HL-60/S4 (cell line): ENCODE measurements around the gene PXK.
"Not testable (repeated sequence)": the region's sequence is repeated elsewhere in the genome, so short reads cannot be mapped to it uniquely, and the experiment has no call there.

Source experiments
- in situ Hi-C: fragments of 300-500 bp; cut with MboI; formaldehyde crosslinking; loops from 2 replicates; pipeline ENCODE4 v1.14.3; 2022; ENCODE audit warnings: low sequenced_read_pairs

The PXK gene

DNA sequence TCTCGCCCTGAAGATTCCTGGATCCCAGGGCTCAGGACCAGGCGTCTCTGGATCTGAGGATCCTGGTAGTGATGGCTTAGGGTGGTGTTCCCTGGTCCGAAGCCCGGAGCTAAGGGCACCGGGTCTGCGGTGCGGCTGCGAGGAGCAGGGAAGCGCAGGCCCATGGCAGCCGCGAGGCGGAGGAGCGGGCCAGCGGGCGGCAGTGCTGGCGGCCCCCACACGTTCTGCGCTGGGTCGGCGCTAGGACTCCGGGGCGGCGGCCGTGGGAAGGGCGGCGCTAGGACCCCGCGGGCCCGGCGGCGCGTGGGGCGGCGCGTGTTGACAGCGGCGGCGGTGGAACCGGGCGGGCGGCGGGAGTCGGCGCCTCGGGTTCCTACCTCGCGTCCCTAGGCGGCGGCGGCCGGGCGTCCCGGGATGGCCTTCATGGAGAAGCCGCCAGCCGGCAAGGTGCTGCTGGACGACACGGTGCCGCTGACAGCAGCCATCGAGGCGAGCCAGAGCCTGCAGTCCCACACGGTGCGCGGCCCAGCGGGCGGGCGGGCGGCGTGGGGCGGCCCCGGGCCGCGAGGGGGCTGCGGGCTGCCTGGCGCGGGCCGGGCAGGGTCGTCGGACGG lies at the start of gene PXK:
PXK (plus strand) TSS at position 318 of the 614 bp plus-strand sequence; CDS start at position 415, 97 bp downstream.
- in situ Hi-C loops: no loop called here

- in situ Hi-C loops: no loop called here
These were observed 47.4 kb upstream of the PXK start for GRCh38 chr3:58285334-58285733.

- in situ Hi-C loops: no loop called here
These were observed 45.3 kb upstream of the PXK start for GRCh38 chr3:58287354-58287753.

GRCh38 chr3:58288011-58288728 lies 44.5 kb upstream of the PXK start:
- in situ Hi-C loops: no loop called here

DNA sequence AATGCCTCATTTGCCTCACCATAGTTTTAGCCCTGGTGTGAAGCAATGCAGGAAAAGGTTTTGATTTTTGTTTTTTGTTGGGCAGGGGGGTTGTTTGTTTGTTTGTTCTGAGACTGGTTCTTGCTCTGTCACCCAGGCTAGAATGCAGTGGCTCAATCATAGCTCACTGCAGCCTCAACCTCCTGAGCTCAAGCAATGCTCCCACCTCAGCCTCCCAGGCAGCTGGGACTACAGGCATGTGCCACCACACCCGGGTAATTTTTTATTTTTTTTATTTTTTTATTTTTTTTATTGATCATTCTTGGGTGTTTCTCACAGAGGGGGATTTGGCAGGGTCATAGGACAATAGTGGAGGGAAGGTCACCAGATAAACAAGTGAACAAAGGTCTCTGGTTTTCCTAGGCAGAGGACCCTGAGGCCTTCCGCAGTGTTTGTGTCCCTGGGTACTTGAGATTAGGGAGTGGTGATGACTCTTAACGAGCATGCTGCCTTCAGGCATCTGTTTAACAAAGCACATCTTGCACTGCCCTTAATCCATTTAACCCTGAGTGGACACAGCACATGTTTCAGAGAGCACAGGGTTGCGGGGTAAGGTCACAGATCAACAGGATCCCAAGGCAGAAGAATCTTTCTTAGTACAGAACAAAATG lies 43.6 kb upstream of the PXK start:
- in situ Hi-C loops: not testable (repeated sequence)

GRCh38 chr3:58290446-58290845 lies 42.2 kb upstream of the PXK start:
- in situ Hi-C loops: not testable (repeated sequence)

DNA sequence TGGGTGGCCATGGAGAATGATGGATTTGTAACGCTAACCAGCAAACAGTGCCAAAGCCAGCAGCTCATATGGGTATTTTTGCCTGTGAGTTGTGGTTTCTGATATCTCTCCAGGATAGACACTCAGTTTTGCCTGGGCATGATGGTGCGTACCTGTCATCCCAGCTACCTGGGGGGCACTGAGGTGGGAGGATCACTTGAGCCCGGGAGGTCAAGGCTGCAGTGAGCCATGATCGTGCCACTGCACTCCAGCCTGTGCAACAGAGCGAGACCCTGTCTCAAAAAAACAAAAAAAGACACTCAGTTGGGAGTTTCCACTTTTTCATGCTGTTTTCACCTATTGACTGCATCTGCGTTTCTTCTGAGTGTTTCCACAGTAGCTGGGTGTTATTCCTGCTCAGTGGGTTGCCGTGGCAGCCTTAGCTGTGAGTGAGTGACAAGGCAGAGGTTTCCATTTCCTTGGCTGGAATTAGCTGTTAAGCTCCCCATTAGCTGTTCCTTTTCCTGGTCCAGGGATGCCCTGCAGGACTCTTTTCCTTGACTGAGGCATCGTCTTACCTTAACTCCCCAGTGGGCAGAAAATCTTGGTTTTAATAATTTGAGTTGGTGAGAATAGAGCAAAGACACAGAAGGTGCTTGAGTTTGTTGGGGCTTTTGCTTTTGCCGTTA lies 40.9 kb upstream of the PXK start:
- in situ Hi-C loops: no loop called here

- in situ Hi-C loops: no loop called here
These were observed 39.8 kb upstream of the PXK start for GRCh38 chr3:58292866-58293265.

- in situ Hi-C loops: no loop called here
These were observed 39.2 kb upstream of the PXK start for GRCh38 chr3:58293516-58293915.

DNA sequence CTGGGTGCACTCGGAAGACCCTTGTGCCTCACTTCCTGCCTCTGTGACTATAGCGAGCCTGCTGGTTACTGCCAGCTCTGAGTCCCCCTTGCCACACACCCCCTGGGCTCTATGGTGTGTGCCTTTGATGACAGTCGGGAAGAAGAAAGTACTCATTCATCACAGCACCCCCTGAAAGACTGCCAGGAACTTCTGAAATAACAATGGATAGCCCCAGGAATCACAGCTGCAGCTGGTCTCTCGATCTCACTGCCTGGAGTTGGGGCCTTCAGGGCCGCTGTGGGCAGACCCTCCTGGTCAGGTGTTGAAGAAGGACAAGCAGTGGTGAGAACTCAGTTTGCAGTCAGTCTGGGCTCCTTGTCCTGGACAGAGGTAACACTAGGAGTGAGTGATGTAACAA lies 36.4 kb upstream of the PXK start:
- in situ Hi-C loops: no loop called here

GRCh38 chr3:58296843-58297242 lies 35.8 kb upstream of the PXK start:
- in situ Hi-C loops: no loop called here

GRCh38 chr3:58298190-58298589 lies 34.5 kb upstream of the PXK start:
- in situ Hi-C loops: no loop called here

DNA sequence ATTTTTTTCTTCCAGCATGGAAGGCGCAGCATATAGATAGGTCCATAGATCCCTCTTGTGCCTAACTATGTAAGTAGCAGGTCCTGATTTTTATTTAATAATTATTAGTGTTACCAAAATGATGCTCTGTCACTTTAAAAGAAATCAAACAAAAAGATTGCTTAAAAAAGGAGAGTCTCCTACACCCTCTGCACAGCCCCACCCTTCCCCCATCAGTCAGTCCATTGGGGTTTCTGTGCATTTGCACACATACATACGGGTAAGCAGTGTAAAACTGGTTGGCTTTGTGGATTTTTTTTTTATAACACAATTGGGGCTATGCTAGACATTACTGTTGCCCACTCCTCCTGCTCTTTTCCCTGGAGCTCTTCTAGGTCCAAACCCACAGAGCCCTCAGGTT lies 33.6 kb upstream of the PXK start:
- in situ Hi-C loops: no loop called here

- in situ Hi-C loops: no loop called here
These were observed 32.7 kb upstream of the PXK start for GRCh38 chr3:58299839-58300516.

GRCh38 chr3:58305882-58306711 lies 26.6 kb upstream of the PXK start, which contains the start of the genes HTD2 and RPP14:
TSS of gene HTD2 (plus strand) at chr3:58306520. CDS start at chr3:58317614, 11,094 bp downstream.
TSS of gene RPP14 (plus strand) at chr3:58306245. CDS start at chr3:58310330, 4,085 bp downstream.
- in situ Hi-C loops: no loop called here

- in situ Hi-C loops: no loop called here
These were observed 25.0 kb upstream of the PXK start for GRCh38 chr3:58307639-58308215.

DNA sequence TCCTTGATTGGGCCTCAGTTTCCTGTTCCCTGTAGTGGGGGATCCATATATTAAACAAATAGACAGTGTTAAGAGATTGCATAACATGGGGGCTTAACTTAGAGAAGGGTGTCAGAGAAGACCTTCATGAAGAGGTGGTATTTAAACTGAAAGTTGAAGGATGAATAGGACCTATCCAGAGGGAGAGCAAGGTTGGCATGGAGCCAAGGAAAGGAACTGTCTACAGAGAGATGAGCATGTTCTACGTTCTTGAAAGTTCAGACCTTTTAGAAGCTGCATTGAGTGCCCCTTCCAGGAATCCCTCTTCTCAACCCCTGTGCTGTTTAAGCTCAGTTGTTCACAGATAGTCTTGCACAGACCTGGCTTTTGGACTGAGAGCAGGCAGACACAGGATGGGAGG lies 24.0 kb upstream of the PXK start:
- in situ Hi-C loops: no loop called here

- in situ Hi-C loops: loop anchor here (10.0 kb wide), 1 partner anchor 217 kb away; the partner anchor contains the start of gene ACOX2
These were observed 14.9 kb upstream of the PXK start for GRCh38 chr3:58317811-58318210.

DNA sequence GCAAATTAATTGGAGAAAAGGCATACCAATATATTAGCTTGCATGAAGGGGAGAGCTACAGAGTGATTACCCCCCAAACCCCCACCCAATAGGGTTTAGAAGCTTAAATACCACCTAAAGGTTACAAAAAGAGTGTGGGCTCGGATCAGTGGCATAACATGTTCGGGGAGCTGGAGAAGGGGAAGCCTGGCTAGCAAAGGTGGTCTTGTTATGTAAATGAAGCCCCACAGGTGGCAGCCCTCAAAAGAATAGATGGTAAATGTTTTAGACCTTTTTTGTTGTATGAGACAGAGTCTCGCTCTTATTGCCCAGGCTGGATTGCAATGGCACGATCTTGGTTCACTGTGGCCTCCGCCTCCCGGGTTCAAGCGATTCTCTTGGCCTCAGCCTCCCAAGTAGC lies 10.9 kb upstream of the PXK start:
- in situ Hi-C loops: no loop called here

DNA sequence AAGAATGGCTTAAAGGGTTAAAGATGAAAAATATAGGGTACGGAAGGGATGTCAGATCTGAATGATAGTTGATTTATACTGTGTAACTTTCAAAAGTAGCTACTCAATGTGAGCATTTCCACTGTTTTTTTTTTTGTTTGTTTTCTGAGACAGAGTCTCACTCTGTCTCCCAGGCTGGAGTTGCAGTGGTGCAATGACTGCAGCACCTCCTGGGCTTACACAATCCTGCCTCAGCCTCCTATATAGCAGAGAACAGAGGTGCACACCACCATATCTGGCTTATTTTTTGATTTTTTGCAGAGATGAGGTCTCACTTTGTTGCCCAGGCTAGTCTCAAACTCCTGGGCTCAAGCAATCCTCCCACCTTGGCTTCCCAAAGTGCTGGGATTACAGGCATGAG lies 9.9 kb upstream of the PXK start:
- in situ Hi-C loops: no loop called here
